Thoracic aorta (tissue), 2 donors: ENCODE measurements around the gene ZNF578. TPM values are rescaled to one million over a fixed set of nuclear protein-coding genes. Genes with fewer than 3 reads are reported as not detected.
"Not testable (repeated sequence)": the region's sequence is repeated elsewhere in the genome, so short reads cannot be mapped to it uniquely, and the experiment has no call there.

Experiments used
- ATAC-seq: fragments of 150-250 bp; one replicate; pipeline ENCODE4 v1.8.0; 2017; ENCODE audit warnings: low read depth; ENCODE audit not compliant: insufficient number of reproducible peaks, low FRiP score
- DNase-seq: peaks from one replicate; pipeline ENCODE4 v3.0.0-alpha.2; 2020; ENCODE audit warnings: low spot score
- H3K27ac ChIP-seq, 2 donors: fragments of 200-600 bp; sonication (generic); 1 replicate in 1 of 2; 2 replicates in 1 of 2; pipeline ENCODE4 v1.5.1; 2016; ENCODE audit warnings: mild to moderate bottlenecking in 2 of 2, moderate library complexity in 2 of 2
- H3K27me3 ChIP-seq: fragments of 200-600 bp; sonication (generic); replicated peaks from 2 replicates; pipeline ENCODE4 v1.6.0; 2016; ENCODE audit warnings: mild to moderate bottlenecking; ENCODE audit not compliant: insufficient read depth
- H3K36me3 ChIP-seq: fragments of 200-600 bp; sonication (generic); one replicate; pipeline ENCODE4 v1.5.1; 2016
- H3K4me1 ChIP-seq, 2 donors: fragments of 200-600 bp; sonication (generic); 1 replicate in 1 of 2; 2 replicates in 1 of 2; pipeline versions ENCODE4 v1.5.1 to v1.6.0; 2016; ENCODE audit warnings: low read depth in 2 of 2, mild to moderate bottlenecking in 1 of 2; ENCODE audit not compliant: control insufficient read depth in 1 of 2
- H3K4me3 ChIP-seq: fragments of 200-600 bp; sonication (generic); 2 replicates; pipeline ENCODE4 v1.5.1; 2016; ENCODE audit warnings: mild to moderate bottlenecking
- H3K9me3 ChIP-seq: fragments of 200-600 bp; sonication (generic); 2 replicates; pipeline ENCODE4 v1.5.1; 2016
- total RNA-seq, 2 donors: library from RNA; depleted of rRNA; stranded (reverse); fragments of >200 nt; gene quantifications; one replicate each; pipeline versions ENCODE4 v1.1.0 to v1.2.3, GENCODE V29; 2016
- TF ChIP-seq, protein P1 (sequence below): fragments of 200-600 bp; sonication (generic); IDR thresholded peaks from one replicate; pipeline ENCODE4 v1.5.1; 2019; ENCODE audit warnings: antibody characterized with exemption

Gene ZNF578
- total RNA-seq, 2 donors from 2014 or later, result 0.41 to 4.7 TPM

DNA sequence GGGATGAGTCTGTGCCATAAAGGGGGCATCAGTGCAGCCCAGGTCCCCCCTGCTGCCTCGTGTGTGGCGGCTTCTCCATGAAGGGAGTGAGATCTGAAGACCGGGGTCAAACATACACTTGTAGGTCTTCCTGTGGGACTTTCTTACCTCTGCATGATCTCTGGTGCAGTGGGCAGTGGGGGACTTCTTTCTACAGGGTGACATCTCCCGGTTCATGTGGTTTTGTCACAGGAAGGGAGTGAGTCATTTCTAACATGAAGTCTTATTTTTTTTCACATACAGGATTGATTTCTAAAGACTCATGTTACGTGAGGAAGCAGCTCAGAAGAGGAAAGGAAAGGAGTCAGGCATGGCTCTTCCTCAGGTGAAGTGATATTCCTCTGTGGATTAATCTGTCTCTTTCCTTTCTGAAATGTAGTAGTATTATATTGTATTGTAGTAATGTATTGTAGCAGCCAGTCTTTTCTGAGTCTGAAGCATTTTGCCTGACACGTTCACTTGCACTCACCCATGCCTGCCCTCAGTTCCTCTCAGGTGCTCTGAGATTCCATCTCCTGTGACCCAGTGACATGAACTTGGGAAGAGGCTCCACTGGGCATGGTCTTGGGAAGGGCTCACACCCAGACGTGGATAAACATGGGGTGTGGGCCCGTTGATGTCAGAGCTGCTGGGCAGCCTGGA, 89.8 kb downstream of the ZNF578 start:
- H3K9me3 ChIP-seq, result no peaks in the 10 kb centered on the region
- TF ChIP-seq, protein P1, sequence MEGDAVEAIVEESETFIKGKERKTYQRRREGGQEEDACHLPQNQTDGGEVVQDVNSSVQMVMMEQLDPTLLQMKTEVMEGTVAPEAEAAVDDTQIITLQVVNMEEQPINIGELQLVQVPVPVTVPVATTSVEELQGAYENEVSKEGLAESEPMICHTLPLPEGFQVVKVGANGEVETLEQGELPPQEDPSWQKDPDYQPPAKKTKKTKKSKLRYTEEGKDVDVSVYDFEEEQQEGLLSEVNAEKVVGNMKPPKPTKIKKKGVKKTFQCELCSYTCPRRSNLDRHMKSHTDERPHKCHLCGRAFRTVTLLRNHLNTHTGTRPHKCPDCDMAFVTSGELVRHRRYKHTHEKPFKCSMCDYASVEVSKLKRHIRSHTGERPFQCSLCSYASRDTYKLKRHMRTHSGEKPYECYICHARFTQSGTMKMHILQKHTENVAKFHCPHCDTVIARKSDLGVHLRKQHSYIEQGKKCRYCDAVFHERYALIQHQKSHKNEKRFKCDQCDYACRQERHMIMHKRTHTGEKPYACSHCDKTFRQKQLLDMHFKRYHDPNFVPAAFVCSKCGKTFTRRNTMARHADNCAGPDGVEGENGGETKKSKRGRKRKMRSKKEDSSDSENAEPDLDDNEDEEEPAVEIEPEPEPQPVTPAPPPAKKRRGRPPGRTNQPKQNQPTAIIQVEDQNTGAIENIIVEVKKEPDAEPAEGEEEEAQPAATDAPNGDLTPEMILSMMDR, result no peak
- ATAC-seq, result no peak
- H3K27ac ChIP-seq, result no peak overlapping the region
- H3K36me3 ChIP-seq, result peaks cover 40% of the 10 kb centered on the region
- H3K4me3 ChIP-seq, result no peak overlapping the region
- H3K4me1 ChIP-seq, result no peaks in the 10 kb centered on the region
- H3K27me3 ChIP-seq, result no peaks in the 10 kb centered on the region
- DNase-seq, result no peak

DNA sequence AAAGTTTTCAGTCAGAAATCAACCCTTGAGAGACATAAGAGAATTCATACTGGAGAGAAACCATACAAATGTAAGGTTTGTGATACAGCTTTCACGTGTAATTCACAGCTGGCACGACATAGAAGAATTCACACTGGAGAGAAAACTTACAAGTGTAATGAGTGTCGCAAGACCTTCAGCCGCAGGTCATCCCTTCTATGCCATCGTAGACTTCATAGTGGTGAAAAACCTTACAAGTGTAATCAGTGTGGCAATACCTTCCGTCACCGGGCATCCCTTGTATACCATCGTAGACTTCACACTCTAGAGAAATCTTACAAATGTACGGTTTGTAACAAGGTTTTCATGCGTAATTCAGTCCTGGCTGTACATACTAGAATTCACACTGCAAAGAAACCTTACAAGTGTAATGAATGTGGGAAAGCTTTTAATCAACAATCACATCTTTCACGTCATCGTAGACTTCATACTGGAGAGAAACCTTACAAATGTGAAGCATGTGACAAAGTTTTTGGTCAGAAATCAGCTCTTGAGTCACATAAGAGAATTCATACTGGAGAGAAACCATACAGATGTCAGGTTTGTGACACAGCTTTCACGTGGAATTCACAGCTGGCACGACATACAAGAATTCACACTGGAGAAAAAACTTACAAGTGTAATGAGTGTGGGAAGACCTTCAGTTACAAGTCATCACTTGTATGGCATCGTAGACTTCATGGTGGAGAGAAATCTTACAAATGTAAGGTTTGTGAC, 101.0 kb downstream of the ZNF578 start:
- Histone ChIP-seq H3K4me3 (no peak overlapping the region), H3K27me3 (no peaks in the 10 kb centered on the region), H3K9me3 (peaks cover 97% of the 10 kb centered on the region), H3K36me3 (peaks cover 74% of the 10 kb centered on the region), H3K4me1 (no peaks in the 10 kb centered on the region), H3K27ac (no peak overlapping the region)
- TF ChIP-seq, protein P1, result no peak
- ATAC-seq (no peak), DNase-seq (no peak)

DNA sequence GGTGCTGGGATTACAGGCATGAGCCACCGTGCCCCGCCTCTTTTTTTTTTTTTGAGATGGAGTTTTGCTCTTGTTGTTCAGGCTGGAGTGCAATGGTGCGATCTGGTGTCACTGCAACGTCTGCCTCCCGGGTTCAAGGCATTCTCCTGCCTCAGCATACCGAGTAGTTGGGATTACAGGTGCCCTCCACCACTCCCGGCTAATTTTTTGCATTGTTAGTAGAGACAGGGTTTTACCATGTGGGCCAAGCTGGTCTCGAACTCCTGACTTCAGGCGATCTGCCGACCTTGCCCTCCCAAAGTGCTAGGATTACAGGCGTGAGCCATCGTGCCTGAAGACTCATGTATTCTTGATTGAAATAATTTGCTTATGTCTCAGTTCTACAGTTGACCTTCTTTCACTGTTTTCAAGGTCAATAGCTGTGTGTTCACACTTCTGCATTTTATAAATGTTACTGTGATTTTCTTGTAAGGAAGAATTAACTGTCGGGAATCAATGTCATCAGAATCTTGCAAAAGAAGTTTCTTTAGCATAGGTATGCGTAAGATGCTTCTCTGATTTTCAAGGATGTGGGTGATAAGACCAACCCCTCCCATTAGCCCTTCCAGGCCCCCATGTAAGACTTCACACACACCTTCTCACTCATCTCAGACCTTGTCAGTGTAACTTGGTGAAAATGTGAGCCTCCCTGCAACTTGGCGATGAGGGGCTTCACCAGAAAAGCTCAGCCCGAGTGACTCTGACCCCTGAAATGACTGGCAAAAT, 104.1 kb downstream of the ZNF578 start:
- H3K27ac ChIP-seq, result no peak overlapping the region
- no peak overlapping the region for H3K4me3 ChIP-seq
- ATAC-seq, result no peak
- TF ChIP-seq, protein P1, result no peak
- no peaks in the 10 kb centered on the region for H3K4me1 ChIP-seq
- peaks cover 93% of the 10 kb centered on the region for H3K9me3 ChIP-seq
- DNase-seq, result no peak
- no peaks in the 10 kb centered on the region for H3K27me3 ChIP-seq
- H3K36me3 ChIP-seq, result peaks cover 70% of the 10 kb centered on the region

DNA sequence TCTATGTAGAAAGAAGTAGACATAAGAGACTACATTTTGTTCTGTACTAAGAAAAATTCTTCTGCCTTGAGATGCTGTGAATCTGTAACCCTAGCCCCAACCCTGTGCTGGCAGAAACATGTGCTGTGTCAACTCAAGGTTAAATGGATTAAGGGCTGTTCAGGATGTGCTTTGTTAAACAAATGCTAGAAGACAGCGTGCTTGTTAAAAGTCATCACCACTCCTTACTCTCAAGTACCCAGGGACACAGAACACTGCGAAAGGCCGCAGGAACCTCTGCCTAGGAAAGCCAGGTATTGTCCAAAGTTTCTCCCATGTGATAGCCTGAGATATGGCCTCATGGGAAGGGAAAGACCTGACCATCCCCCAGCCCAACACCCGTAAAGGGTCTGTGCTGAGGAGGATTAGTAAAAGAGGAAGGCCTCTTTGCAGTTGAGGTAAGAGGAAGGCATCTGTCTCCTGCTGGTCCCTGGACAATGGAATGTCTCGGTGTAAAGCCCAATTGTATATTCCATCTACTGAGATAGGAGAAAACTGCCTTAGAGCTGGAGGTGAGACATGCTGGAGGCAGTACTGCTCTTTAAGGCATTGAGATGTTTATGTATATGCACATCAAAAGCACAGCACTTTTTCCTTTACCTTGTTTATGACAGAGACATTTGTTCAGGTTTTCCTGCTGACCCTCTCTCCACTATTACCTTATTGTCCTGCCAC, 105.5 kb downstream of the ZNF578 start:
- Histone ChIP-seq H3K36me3 (peaks cover 55% of the 10 kb centered on the region), H3K9me3 (peaks cover 85% of the 10 kb centered on the region)
- not testable (repeated sequence) for H3K4me3 ChIP-seq, ATAC-seq, H3K27ac ChIP-seq, H3K27me3 ChIP-seq, H3K4me1 ChIP-seq, DNase-seq

DNA sequence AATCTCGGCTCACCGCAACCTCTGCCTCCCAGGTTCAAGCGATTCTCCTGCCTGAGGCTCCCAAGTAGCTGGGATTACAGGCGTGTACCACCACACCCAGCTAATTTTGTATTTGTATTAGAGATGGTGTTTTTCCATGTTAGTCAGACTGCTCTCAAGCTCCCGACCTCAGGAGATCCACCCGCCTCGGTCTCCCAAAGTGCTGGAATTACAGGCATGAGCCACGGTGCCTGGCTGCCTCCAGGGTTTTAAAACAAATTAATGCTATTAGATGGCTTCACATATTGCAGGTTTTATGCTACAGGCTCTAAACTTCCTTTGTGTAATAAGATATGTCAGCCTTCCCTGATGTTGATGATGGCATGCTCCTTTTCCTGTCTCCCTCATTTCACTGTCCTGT, 108.3 kb downstream of the ZNF578 start:
- H3K27me3 ChIP-seq, H3K4me3 ChIP-seq, ATAC-seq, H3K27ac ChIP-seq, H3K4me1 ChIP-seq, DNase-seq: not testable (repeated sequence)
- Histone ChIP-seq H3K36me3 (peaks cover 33% of the 10 kb centered on the region), H3K9me3 (peaks cover 69% of the 10 kb centered on the region)

Other genes with a start within 250 kb of the ZNF578 start
- gene ZNF766, start 184.0 kb upstream of the ZNF578 start, total RNA-seq, result 10 to 100 TPM in 1 of 2 donors, 1 to 10 TPM in 1; 6.8 to 16.9 TPM
- gene ZNF480, start 156.4 kb upstream of the ZNF578 start, total RNA-seq, result 1 to 10 TPM; 4.6 to 8.5 TPM
- 1 to 10 TPM; 1.1 to 1.8 TPM for gene ZNF610, start 117.3 kb upstream of the ZNF578 start, total RNA-seq
- gene ZNF880, start 83.6 kb upstream of the ZNF578 start, total RNA-seq, result 10 to 100 TPM; 14.6 to 23.7 TPM
- gene ZNF528, start 55.7 kb upstream of the ZNF578 start, total RNA-seq, result 10 to 100 TPM; 31.7 to 43.4 TPM
- under 1 TPM; 0.49 to 0.68 TPM for gene ZNF534, start 24.4 kb upstream of the ZNF578 start, total RNA-seq
- gene ZNF808, start 74.1 kb downstream of the ZNF578 start, total RNA-seq, result 10 to 100 TPM; 13.7 to 24.5 TPM
- 10 to 100 TPM; 16.0 to 22.7 TPM for gene ZNF701, start 116.7 kb downstream of the ZNF578 start, total RNA-seq
- gene ZNF83, start 184.8 kb downstream of the ZNF578 start, total RNA-seq, result 100 to 1,000 TPM in 1 of 2 donors, 10 to 100 TPM in 1; 70.0 to 143 TPM